Measurements from ENCODE around the gene STXBP6. TPM values are rescaled to one million over a fixed set of nuclear protein-coding genes. Genes with fewer than 3 reads are reported as not detected.

STXBP6 gene
- total RNA-seq, 4 donors from 2014 or later, result 2.6 to 5.5 (median 4.4) TPM

GRCh38 chr14:24853446-24853845, 196.5 kb downstream of the STXBP6 start:
- in situ Hi-C loops (cut with MboI; ENCODE audit: low sequenced_read_pairs in 4 of 4) (no loop called here), intact Hi-C loops (cut with DNase I; ENCODE audit: low total_unique reads) (no loop called here)
- no peak for ATAC-seq
- no peak for DNase-seq
- no peak overlapping the region for H3K4me3 ChIP-seq
- H3K36me3 ChIP-seq, result no peaks in the 10 kb centered on the region
- H3K9me3 ChIP-seq, result no peaks in the 10 kb centered on the region
- TF ChIP-seq POLR2A (IDR thresholded peaks at IDR 0.05) (no peak), CTCF (IDR thresholded peaks at IDR 0.05 in 4 of 5, conservative IDR thresholded peaks at IDR 0.05 in 1 of 5) (no peak)
- H3K4me1 ChIP-seq, result no peaks in the 10 kb centered on the region
- no peak overlapping the region for H3K27ac ChIP-seq
- no peaks in the 10 kb centered on the region for H3K27me3 ChIP-seq

GRCh38 chr14:24852312-24853060, 197.5 kb downstream of the STXBP6 start:
- TF ChIP-seq POLR2A (IDR thresholded peaks at IDR 0.05) (no peak), CTCF (IDR thresholded peaks at IDR 0.05 in 4 of 5, conservative IDR thresholded peaks at IDR 0.05 in 1 of 5) (no peak)
- no peaks in the 10 kb centered on the region for H3K27me3 ChIP-seq
- ATAC-seq (no peak), DNase-seq (no peak)
- H3K4me3 ChIP-seq, result no peak overlapping the region
- intact Hi-C loops (cut with DNase I; ENCODE audit: low total_unique reads), result no loop called here
- no peak overlapping the region for H3K27ac ChIP-seq
- H3K36me3 ChIP-seq, result no peaks in the 10 kb centered on the region
- H3K9me3 ChIP-seq, result no peaks in the 10 kb centered on the region
- no peaks in the 10 kb centered on the region for H3K4me1 ChIP-seq
- in situ Hi-C loops (cut with MboI; ENCODE audit: low sequenced_read_pairs in 4 of 4), result no loop called here

GRCh38 chr14:24851837-24852236, 198.1 kb downstream of the STXBP6 start:
- TF ChIP-seq CTCF (IDR thresholded peaks at IDR 0.05 in 4 of 5, conservative IDR thresholded peaks at IDR 0.05 in 1 of 5) (no peak), POLR2A (IDR thresholded peaks at IDR 0.05) (no peak)
- Histone ChIP-seq H3K4me1 (no peaks in the 10 kb centered on the region), H3K36me3 (no peaks in the 10 kb centered on the region), H3K27me3 (no peaks in the 10 kb centered on the region), H3K4me3 (no peak overlapping the region), H3K27ac (no peak overlapping the region), H3K9me3 (no peaks in the 10 kb centered on the region)
- intact Hi-C loops (cut with DNase I; ENCODE audit: low total_unique reads) (no loop called here), in situ Hi-C loops (cut with MboI; ENCODE audit: low sequenced_read_pairs in 4 of 4) (no loop called here)
- DNase-seq (no peak), ATAC-seq (no peak)

- TF ChIP-seq POLR2A (IDR thresholded peaks at IDR 0.05), result no peak
- TF ChIP-seq CTCF (IDR thresholded peaks at IDR 0.05 in 4 of 5, conservative IDR thresholded peaks at IDR 0.05 in 1 of 5), result no peak
- Histone ChIP-seq H3K9me3 (no peaks in the 10 kb centered on the region), H3K27ac (no peak overlapping the region), H3K4me1 (no peaks in the 10 kb centered on the region), H3K36me3 (no peaks in the 10 kb centered on the region), H3K27me3 (no peaks in the 10 kb centered on the region), H3K4me3 (no peak overlapping the region)
- no peak for ATAC-seq
- in situ Hi-C loops (cut with MboI; ENCODE audit: low sequenced_read_pairs in 4 of 4) (no loop called here), intact Hi-C loops (cut with DNase I; ENCODE audit: low total_unique reads) (no loop called here)
- DNase-seq, result no peak
Observed at GRCh38 chr14:24851406-24851805, 198.5 kb downstream of the STXBP6 start.

GRCh38 chr14:24850072-24850471, 199.9 kb downstream of the STXBP6 start:
- intact Hi-C loops (cut with DNase I; ENCODE audit: low total_unique reads), result no loop called here

More at GRCh38 chr14:24850072-24850471, 199.9 kb downstream of the STXBP6 start:
- in situ Hi-C loops (cut with MboI; ENCODE audit: low sequenced_read_pairs in 4 of 4), result no loop called here
- Histone ChIP-seq H3K4me1 (no peaks in the 10 kb centered on the region), H3K27ac (no peak overlapping the region), H3K9me3 (no peaks in the 10 kb centered on the region), H3K36me3 (no peaks in the 10 kb centered on the region), H3K27me3 (no peaks in the 10 kb centered on the region), H3K4me3 (no peak overlapping the region)
- TF ChIP-seq CTCF (IDR thresholded peaks at IDR 0.05 in 4 of 5, conservative IDR thresholded peaks at IDR 0.05 in 1 of 5) (no peak), POLR2A (IDR thresholded peaks at IDR 0.05) (no peak)
- DNase-seq (no peak), ATAC-seq (no peak)
